GM19351 (cell line): ENCODE results near the gene SPIN2B.
A peak's percentile ranks its signal among the peaks of the same experiment; 100 is the strongest.
"Not testable (repeated sequence)": the region's sequence is repeated elsewhere in the genome, so short reads cannot be mapped to it uniquely, and the experiment has no call there.

ENCODE experiments used
- ATAC-seq: cut with Tn5 transposase; IDR thresholded peaks from one replicate; pipeline ENCODE4 v1.9.1; 2021; ENCODE audit warnings: mild to moderate bottlenecking, moderate library complexity; ENCODE audit not compliant: unreplicated experiment

SPIN2B gene

GRCh38 chrX:57121162-57121755 is at the start of gene SPIN2B:
TSS of gene SPIN2B (minus strand) at chrX:57121548.
- peak; percentile 99 for ATAC-seq

DNA sequence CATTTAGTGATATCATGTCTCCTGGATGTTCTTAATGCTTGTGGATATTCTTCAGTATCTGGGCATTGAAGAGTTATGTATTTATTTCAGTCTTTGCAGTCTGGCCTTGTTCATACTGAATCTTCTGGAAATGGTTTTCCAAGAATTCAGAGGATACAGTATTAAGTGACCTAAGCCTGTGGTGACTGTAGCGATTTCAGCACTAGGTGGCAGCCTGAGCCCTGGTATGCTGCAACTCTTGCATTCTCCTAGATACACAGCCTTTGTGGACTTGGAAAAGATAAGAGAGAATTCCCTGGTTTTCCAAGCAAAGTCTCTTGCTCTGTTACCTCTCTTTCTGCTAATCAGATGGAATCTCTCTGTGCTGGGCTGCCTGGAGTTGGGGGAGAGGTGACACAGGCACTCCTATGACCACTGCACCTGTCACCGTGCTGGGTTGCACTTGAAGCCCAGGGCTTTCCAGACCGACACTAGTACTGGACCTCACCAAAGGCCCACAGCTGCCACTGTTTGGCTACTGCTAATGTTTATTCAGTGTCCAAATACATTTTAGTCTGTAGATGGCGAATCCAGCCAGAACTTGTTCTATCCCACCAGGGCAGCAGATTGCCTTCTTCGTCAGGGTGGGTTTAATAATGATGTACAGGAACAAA is 35.2 kb upstream of the SPIN2B start:
- no peak for ATAC-seq

GRCh38 chrX:57155171-57155570 is 33.8 kb upstream of the SPIN2B start:
- no peak for ATAC-seq

DNA sequence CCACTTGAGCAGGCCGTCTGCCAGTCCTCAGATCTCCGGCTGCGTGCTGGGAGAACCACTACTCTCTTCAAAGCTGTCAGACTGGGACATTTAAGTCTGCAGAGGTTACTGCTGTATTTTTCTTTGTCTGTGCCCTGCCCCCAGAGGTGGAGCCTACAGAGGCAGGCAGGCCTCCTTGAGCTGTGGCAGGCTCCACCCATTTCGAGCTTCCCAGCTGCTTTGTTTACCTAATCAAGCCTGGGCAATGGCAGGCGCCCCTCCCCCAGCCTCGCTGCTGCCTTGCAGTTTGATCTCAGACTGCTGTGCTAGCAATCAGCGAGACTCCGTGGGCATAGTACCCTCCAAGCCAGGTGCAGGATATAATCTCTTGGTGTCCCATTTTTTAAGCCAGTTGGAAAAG is 30.9 kb upstream of the SPIN2B start:
- ATAC-seq: not testable (repeated sequence)

DNA sequence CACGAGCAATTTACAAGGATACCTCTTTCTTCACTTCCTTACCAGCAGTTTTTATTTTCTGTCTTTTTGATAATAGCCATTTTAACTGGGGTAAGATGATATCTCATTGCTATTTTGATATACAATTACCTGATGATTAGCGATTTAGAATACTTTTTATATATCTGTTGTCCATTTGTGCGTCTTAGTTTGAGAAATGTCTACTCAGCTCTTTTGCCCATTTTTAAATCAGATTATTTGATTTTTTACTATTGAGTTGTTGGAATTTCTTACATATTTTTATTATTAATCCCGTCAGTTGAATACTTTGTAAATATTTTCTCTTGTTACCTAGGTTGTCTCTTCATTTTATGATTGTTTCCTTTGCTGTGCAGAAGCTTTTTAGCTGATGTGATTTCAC is 17.3 kb upstream of the SPIN2B start:
- ATAC-seq: no peak

DNA sequence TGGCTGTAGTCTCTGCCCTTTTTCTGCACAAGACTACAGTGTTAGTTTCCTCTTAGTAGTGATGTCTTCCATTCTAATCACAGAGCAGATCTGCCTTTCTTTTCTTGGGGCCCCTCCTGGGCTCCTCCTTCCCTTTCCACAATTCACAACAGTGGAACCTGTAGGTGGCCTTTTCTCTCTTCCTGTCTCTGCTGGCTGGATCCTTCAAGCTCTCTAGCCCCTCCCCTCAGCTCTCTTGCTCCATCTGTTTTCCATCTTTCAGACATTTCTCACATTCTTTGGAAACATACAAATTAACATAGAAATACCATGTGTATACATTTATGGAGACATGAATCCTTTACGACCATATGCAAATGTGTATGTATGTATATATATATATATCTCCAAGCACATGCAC is 16.2 kb upstream of the SPIN2B start:
- ATAC-seq: no peak

GRCh38 chrX:57137073-57137472 is 15.7 kb upstream of the SPIN2B start, which contains the start of gene SPIN2A:
TSS of gene SPIN2A (minus strand) at chrX:57137397. CDS start at chrX:57136597, 800 bp downstream.
- ATAC-seq: not testable (repeated sequence)

DNA sequence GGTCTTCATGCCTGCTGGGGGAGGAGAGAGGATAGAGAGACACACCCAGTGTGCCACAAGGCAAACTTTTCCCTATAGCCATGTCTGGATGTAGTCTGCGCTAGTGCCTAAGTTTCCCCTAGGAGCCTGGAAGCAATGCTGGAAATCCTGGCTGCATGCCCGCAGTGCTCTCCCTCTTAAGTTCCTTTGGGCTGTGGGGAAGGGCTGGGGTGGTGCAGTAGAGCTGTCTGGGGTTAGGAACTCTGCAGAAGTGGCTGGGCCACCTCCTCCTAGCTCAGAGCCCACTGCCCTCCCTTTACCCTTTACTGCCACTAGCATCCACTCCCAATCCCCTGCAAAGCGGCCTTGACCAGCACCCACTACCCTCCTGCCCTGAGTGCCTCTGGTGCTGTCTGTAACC is 15.2 kb upstream of the SPIN2B start:
- not testable (repeated sequence) for ATAC-seq

DNA sequence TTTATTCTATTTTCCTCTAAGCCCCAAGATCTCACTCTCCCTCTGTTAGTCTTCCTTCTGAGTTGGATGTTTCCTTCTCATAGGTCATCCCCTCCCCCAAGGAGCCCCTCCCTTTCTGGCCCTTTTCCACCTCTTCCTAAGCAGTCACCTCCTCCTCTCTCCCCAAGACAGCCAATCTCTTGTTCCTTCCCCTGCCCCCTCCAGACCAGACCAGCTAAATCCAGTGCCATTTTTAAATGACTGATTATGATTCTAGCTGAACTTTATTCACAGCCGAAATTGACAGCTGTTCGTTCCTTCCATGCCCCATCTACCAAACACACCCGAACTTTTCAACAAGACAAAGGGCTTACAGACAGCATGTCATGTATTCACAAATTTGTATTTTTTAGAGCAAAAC is 13.9 kb upstream of the SPIN2B start:
- ATAC-seq: no peak

GRCh38 chrX:57134702-57135101 is 13.4 kb upstream of the SPIN2B start:
- ATAC-seq: no peak

- no peak for ATAC-seq
Measured at GRCh38 chrX:57133706-57134105, 12.4 kb upstream of the SPIN2B start.

GRCh38 chrX:57133284-57133683 is 11.9 kb upstream of the SPIN2B start:
- not testable (repeated sequence) for ATAC-seq

- no peak for ATAC-seq
Measured at GRCh38 chrX:57132046-57132445, 10.7 kb upstream of the SPIN2B start.

GRCh38 chrX:57121816-57122215 is 468 bp upstream of the SPIN2B start:
- ATAC-seq: no peak

DNA sequence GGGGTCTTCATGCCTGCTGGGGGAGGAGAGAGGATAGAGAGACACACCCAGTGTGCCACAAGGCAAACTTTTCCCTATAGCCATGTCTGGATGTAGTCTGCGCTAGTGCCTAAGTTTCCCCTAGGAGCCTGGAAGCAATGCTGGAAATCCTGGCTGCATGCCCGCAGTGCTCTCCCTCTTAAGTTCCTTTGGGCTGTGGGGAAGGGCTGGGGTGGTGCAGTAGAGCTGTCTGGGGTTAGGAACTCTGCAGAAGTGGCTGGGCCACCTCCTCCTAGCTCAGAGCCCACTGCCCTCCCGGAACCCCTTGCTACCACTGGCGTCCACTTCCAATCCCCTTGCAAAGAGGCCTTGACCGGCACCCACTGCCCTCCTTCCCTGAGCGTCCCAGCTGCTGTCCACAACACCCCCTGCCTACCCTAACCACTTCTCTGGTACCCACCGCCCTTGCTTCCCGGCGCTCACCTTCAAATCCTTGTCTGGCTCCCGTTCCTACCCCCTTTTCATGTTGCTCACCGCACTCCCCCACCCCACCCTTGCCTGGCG is 658 bp downstream of the SPIN2B start:
- ATAC-seq: not testable (repeated sequence)

DNA sequence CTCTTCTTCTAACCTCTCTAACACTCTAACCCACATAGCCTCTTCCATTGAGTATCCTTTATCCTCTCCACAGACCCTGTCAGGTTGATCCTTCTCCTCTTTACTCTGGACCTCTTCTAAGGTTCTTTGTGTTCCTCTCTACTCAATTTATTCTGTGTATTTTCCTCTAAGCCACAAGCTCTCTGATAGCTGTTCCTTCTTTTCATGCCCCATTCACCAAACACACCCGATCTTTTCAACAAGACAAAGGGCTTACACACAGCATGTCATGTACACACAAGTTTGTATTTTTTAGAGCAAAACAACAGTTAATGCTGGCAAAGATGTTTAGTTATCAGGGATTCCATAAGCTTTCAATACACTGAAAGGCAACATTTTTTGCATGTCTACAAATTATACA is 1.9 kb downstream of the SPIN2B start:
- no peak for ATAC-seq

DNA sequence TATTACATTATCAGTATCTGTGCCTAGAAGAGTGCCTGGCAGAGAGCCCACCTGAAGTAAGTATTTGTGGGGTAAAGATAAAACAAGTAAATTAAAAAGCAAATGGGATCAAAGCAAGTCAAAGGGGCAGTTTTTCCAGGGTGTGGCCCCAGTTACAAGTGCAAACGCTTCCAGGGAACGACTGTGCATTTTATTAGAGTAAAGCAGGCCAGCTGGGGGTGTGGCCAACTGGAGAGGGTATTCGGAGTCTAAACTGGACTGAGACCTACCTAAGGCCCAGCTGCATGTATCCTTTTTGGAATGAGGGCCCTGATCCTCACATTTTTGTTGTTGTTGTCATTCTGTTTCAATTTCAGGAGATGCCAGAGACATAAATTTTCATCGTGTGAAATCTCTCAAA is 3.8 kb downstream of the SPIN2B start:
- ATAC-seq: not testable (repeated sequence)

DNA sequence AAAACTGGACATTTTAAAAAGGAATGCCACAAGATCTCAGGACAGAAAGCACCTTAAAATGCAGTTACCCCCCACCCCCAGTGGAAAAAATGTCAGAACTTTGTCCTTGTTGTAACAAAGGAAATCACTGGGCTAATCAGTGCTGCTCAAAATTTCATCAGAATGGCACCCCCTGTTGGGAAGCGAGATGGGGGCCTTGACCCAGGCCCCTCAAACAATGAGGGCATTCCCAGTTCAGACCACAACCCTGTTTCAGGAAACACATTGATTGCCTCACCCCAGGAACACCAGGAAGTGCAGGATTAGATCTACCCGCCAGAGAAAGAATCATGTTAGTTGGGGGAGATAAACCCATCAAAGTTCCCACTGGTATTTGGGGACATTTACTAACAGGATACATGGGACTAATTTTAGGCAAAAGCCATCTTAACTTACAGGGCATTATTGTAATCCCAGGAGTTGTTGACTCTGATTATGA is 16.4 kb downstream of the SPIN2B start:
- ATAC-seq: no peak

- ATAC-seq: no peak
Measured at GRCh38 chrX:57104406-57104805, 16.9 kb downstream of the SPIN2B start.

GRCh38 chrX:57103489-57103888 is 17.9 kb downstream of the SPIN2B start:
- ATAC-seq: no peak

DNA sequence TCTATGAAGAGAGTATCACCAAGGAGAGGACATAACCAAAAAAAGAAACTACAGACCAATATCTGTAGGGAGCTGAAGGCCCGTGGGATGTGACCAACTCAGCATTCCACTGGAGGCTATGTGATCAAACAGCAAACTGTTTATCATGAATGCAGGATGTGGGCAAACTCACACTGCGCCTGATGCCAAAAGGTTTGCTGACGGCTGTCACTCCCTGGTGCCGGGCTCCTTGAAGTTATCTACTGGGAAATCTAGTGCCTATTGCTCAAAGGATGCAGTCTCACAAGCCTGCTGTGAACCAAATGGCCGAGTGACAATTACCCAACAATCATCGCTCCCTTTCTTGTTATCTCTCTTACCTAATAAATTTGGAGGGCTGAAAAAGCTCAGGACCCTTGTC is 18.4 kb downstream of the SPIN2B start:
- ATAC-seq: not testable (repeated sequence)

DNA sequence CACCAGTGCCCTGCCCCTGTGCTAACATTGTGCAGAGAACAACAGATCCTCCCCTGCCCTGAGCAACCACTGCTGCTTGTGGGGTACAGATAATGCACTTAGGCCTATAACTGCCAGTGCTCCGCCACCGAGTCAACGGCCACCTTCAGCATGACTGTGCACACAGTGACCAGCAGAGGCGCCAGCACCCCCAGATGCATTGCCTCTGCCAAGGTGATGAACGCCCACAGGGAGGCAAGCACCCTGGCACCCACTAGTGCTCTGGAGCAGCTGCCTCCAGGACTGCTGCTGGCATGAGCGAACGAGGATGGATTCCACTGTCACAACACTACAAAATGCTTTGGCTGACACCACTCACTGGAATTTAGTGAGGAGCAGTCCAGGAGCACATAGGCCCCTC is 38.2 kb downstream of the SPIN2B start:
- ATAC-seq: no peak
